B cell (primary cell): ENCODE results near the gene TNNI3K.

ENCODE experiments used
- CTCF ChIP-seq: fragments of 200-600 bp; IDR thresholded peaks from one replicate; pipeline ENCODE4 v1.8.0; 2022; ENCODE audit warnings: antibody characterized with exemption, mild to moderate bottlenecking
- EZH2 ChIP-seq: IDR thresholded peaks from 2 replicates; pipeline ENCODE4 v1.6.1; 2012; ENCODE audit warnings: borderline replicate concordance, low read depth, mild to moderate bottlenecking, moderate library complexity, low read length; ENCODE audit not compliant: insufficient read depth, poor library complexity, severe bottlenecking

GRCh38 chr1:74392840-74393239 lies 157.7 kb downstream of the TNNI3K start:
- TF ChIP-seq CTCF (no peak), EZH2 (no peak)
